HCT116 (cell line): ENCODE measurements around the gene TDRD9.

Experiments
- CEBPB ChIP-seq: IDR thresholded peaks from 2 replicates; pipeline ENCODE4 v1.6.1; 2012; ENCODE audit warnings: low read depth
- ELF1 ChIP-seq: IDR thresholded peaks from 2 replicates; pipeline ENCODE4 v1.6.1; 2012; ENCODE audit warnings: low read depth, borderline replicate concordance
- POLR2AphosphoS5 ChIP-seq: IDR thresholded peaks from 2 replicates; pipeline ENCODE4 v1.6.1; 2011; ENCODE audit warnings: mild to moderate bottlenecking, low read depth, low read length, moderate library complexity
- RAD21 ChIP-seq: IDR thresholded peaks from 2 replicates; pipeline ENCODE4 v1.6.1; 2012; ENCODE audit warnings: low read depth, mild to moderate bottlenecking
- ZFX ChIP-seq: fragments of 450-650 bp; IDR thresholded peaks from 2 replicates; pipeline ENCODE4 v1.6.1; 2017
- TF ChIP-seq, protein P1 (sequence below): IDR thresholded peaks from 2 replicates; pipeline ENCODE4 v1.6.1; 2011; ENCODE audit warnings: mild to moderate bottlenecking, low read length, moderate library complexity; ENCODE audit not compliant: insufficient replicate concordance; ENCODE audit errors: extremely low read depth
- TF ChIP-seq, protein P2 (sequence below), 3 experiments: fragments of 200-600 bp in 1 of 3; sonication (generic) in 1 of 3; IDR thresholded peaks in 2 of 3; conservative IDR thresholded peaks in 1 of 3; 2 replicates each; pipeline ENCODE4 v1.5.1; 2012 to 2017; ENCODE audit warnings: low read depth in 2 of 3, low read length in 2 of 3, antibody characterized with exemption in 1 of 3, borderline replicate concordance in 1 of 3, control low read depth in 1 of 3, mild to moderate bottlenecking in 1 of 3, mixed read lengths in 1 of 3, mixed run types in 1 of 3, moderate library complexity in 1 of 3; ENCODE audit not compliant: insufficient read depth in 1 of 3

DNA sequence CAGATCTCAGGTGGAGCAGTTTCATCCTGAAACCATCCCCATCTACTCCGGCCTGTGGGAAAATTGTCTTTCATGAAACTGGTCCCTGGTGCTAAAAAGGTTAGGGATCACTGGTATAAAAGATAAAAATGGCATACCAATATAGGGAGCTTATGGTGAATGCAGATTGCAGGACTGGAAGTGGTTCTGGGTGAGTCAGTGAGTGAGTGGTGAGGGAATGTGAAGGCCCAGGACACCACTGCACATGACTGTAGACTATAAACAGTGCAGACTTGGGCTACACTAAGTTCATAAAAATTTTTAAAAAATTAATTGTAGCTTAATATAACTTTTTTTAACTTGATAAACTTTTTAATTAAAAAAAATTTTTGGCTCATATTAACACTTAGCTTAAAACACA, 81.0 kb downstream of the TDRD9 start:
- TF ChIP-seq, protein P1, sequence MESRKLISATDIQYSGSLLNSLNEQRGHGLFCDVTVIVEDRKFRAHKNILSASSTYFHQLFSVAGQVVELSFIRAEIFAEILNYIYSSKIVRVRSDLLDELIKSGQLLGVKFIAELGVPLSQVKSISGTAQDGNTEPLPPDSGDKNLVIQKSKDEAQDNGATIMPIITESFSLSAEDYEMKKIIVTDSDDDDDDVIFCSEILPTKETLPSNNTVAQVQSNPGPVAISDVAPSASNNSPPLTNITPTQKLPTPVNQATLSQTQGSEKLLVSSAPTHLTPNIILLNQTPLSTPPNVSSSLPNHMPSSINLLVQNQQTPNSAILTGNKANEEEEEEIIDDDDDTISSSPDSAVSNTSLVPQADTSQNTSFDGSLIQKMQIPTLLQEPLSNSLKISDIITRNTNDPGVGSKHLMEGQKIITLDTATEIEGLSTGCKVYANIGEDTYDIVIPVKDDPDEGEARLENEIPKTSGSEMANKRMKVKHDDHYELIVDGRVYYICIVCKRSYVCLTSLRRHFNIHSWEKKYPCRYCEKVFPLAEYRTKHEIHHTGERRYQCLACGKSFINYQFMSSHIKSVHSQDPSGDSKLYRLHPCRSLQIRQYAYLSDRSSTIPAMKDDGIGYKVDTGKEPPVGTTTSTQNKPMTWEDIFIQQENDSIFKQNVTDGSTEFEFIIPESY = no peak
- TF ChIP-seq, protein P2, sequence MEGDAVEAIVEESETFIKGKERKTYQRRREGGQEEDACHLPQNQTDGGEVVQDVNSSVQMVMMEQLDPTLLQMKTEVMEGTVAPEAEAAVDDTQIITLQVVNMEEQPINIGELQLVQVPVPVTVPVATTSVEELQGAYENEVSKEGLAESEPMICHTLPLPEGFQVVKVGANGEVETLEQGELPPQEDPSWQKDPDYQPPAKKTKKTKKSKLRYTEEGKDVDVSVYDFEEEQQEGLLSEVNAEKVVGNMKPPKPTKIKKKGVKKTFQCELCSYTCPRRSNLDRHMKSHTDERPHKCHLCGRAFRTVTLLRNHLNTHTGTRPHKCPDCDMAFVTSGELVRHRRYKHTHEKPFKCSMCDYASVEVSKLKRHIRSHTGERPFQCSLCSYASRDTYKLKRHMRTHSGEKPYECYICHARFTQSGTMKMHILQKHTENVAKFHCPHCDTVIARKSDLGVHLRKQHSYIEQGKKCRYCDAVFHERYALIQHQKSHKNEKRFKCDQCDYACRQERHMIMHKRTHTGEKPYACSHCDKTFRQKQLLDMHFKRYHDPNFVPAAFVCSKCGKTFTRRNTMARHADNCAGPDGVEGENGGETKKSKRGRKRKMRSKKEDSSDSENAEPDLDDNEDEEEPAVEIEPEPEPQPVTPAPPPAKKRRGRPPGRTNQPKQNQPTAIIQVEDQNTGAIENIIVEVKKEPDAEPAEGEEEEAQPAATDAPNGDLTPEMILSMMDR (IDR thresholded peaks at IDR 0.05 in 2 of 3, conservative IDR thresholded peaks at IDR 0.05 in 1 of 3; ENCODE audit: borderline replicate concordance in 1 of 3, insufficient read depth in 1 of 3, low read depth in 2 of 3, low read length in 2 of 3) = no peak
- TF ChIP-seq POLR2AphosphoS5 = no peak
- TF ChIP-seq RAD21 = no peak
- TF ChIP-seq ELF1 = no peak
- TF ChIP-seq CEBPB = no peak
- no peak for TF ChIP-seq ZFX
